HG02852 (cell line): ENCODE results near the gene HK2.

Experiments used
- ATAC-seq: cut with Tn5 transposase; IDR thresholded peaks from one replicate; pipeline ENCODE4 v1.9.1; 2021; ENCODE audit warnings: mild to moderate bottlenecking, moderate library complexity; ENCODE audit not compliant: unreplicated experiment

Gene HK2

GRCh38 chr2:74856599-74856998 is 22.7 kb downstream of the HK2 start:
- ATAC-seq = no peak

- no peak for ATAC-seq
Measured at GRCh38 chr2:74857215-74857614, 23.3 kb downstream of the HK2 start.

GRCh38 chr2:74857725-74858124 is 23.8 kb downstream of the HK2 start:
- no peak for ATAC-seq

GRCh38 chr2:74858281-74858680 is 24.4 kb downstream of the HK2 start:
- no peak for ATAC-seq

GRCh38 chr2:74860079-74860478 is 26.2 kb downstream of the HK2 start:
- no peak for ATAC-seq

GRCh38 chr2:74860521-74860920 is 26.6 kb downstream of the HK2 start:
- no peak for ATAC-seq

- no peak for ATAC-seq
Measured at GRCh38 chr2:74861531-74861930, 27.6 kb downstream of the HK2 start.

GRCh38 chr2:74862020-74862964 is 28.4 kb downstream of the HK2 start:
- no peak for ATAC-seq

- ATAC-seq = no peak
Measured at GRCh38 chr2:74863802-74864248, 29.9 kb downstream of the HK2 start.

GRCh38 chr2:74864728-74865722 is 31.1 kb downstream of the HK2 start:
- no peak for ATAC-seq

GRCh38 chr2:74865770-74866674 is 32.1 kb downstream of the HK2 start:
- ATAC-seq = no peak

GRCh38 chr2:74867841-74868658 is 34.1 kb downstream of the HK2 start:
- no peak for ATAC-seq

GRCh38 chr2:74869517-74869916 is 35.6 kb downstream of the HK2 start:
- ATAC-seq = no peak

GRCh38 chr2:74870951-74871350 is 37.0 kb downstream of the HK2 start:
- ATAC-seq = no peak

GRCh38 chr2:74871414-74871813 is 37.5 kb downstream of the HK2 start:
- no peak for ATAC-seq

GRCh38 chr2:74872389-74872836 is 38.5 kb downstream of the HK2 start:
- no peak for ATAC-seq

GRCh38 chr2:74873012-74873665 is 39.2 kb downstream of the HK2 start:
- ATAC-seq = no peak

GRCh38 chr2:74873678-74874640 is 40.0 kb downstream of the HK2 start:
- no peak for ATAC-seq
